GM12878 (cell line): ENCODE results near the gene TMUB2. TPM values are rescaled to one million over a fixed set of nuclear protein-coding genes. Genes with fewer than 3 reads are reported as not detected.

ENCODE experiments used
- GATAD2B ChIP-seq: fragments of 450-650 bp; conservative IDR thresholded peaks from 2 replicates; pipeline ENCODE4 v1.6.1; 2017; ENCODE audit warnings: low read depth, mild to moderate bottlenecking, moderate library complexity
- HCFC1 ChIP-seq: fragments of 150-350 bp; IDR thresholded peaks from 2 replicates; pipeline ENCODE4 v1.6.1; 2014; ENCODE audit warnings: low read length
- KDM1A ChIP-seq: fragments of 200-600 bp; sonication (generic); IDR thresholded peaks from 2 replicates; pipeline ENCODE4 v1.6.1; 2016; ENCODE audit warnings: borderline replicate concordance
- POLR2A ChIP-seq: IDR thresholded peaks from 2 replicates; pipeline ENCODE4 v1.6.1; 2011; ENCODE audit warnings: low read depth, mild to moderate bottlenecking, low read length
- RAD21 ChIP-seq: IDR thresholded peaks from 2 replicates; pipeline ENCODE4 v1.6.1; 2011; ENCODE audit warnings: mild to moderate bottlenecking, low read depth, low read length, moderate library complexity; ENCODE audit not compliant: insufficient read depth
- SMARCA5 ChIP-seq: fragments of 450-650 bp; IDR thresholded peaks from 2 replicates; pipeline ENCODE4 v1.6.1; 2017; ENCODE audit warnings: mild to moderate bottlenecking
- SPI1 ChIP-seq: IDR thresholded peaks from 2 replicates; pipeline ENCODE4 v1.6.1; 2011; ENCODE audit warnings: low read depth, mild to moderate bottlenecking, low read length, moderate library complexity, borderline replicate concordance; ENCODE audit not compliant: insufficient read depth
- SUPT20H ChIP-seq: IDR thresholded peaks from 2 replicates; pipeline ENCODE4 v1.6.1; 2011; ENCODE audit warnings: low read depth, mild to moderate bottlenecking, low read length, moderate library complexity, borderline replicate concordance; ENCODE audit not compliant: control insufficient read depth
- polyA plus RNA-seq, 11 experiments: library from polyadenylated mRNA; depleted of rRNA in 4 of 11; unstranded in 6 of 11; stranded (reverse) in 5 of 11; fragments of >200 nt; fragmentation: Nextera tagmentation in 4 of 11; fragmentation: Illumina TruSeq in 1 of 11; extraction: Ambion mirVana in 4 of 11; extraction: Trizol in 1 of 11; gene quantifications; 1 replicate in 1 of 11; 2 replicates in 10 of 11; pipeline versions ENCODE4 v1.2.1 to v1.2.3, GENCODE V29; 2011 to 2016; ENCODE audit warnings: inconsistent platforms in 2 of 11, missing spikeins in 2 of 11, low read depth in 1 of 11
- total RNA-seq, 4 experiments: library from RNA; depleted of rRNA in 3 of 4; stranded (reverse); fragments of >200 nt in 3 of 4; fragmentation: Illumina TruSeq in 1 of 4; extraction: Trizol in 1 of 4; gene quantifications; 2 replicates each; pipeline versions ENCODE4 v1.2.1 to v1.2.3, GENCODE V29; 2013 to 2021
- TF ChIP-seq, protein P1 (sequence below): IDR thresholded peaks from 2 replicates; pipeline ENCODE4 v1.6.1; 2012; ENCODE audit warnings: low read depth, low read length, improper control_type of control experiment
- TF ChIP-seq, protein P2 (sequence below): fragments of 450-650 bp; IDR thresholded peaks from 2 replicates; pipeline ENCODE4 v1.6.1; 2017; ENCODE audit warnings: mild to moderate bottlenecking
- TF ChIP-seq, protein P3 (sequence below): fragments of 450-650 bp; formaldehyde crosslinking; IDR thresholded peaks from 2 replicates; pipeline ENCODE4 v1.4.0; 2022; ENCODE audit warnings: mild to moderate bottlenecking, moderate library complexity
- TF ChIP-seq, protein P4 (sequence below): fragments of 450-650 bp; IDR thresholded peaks from 2 replicates; pipeline ENCODE4 v1.6.1; 2016; ENCODE audit warnings: mild to moderate bottlenecking, moderate library complexity, borderline replicate concordance
- TF ChIP-seq, protein P5 (sequence below): fragments of 450-650 bp; formaldehyde crosslinking; IDR thresholded peaks from 2 replicates; pipeline ENCODE4 v1.5.0; 2022; ENCODE audit warnings: mild to moderate bottlenecking, missing genetic modification characterization

TMUB2 gene
- total and polyA plus RNA-seq, 10 of the 15 experiments (the other 5 are each of a cell fraction or from before 2014, with no cell fraction given), result 4.3 to 34.0 (median 20.0) TPM

DNA sequence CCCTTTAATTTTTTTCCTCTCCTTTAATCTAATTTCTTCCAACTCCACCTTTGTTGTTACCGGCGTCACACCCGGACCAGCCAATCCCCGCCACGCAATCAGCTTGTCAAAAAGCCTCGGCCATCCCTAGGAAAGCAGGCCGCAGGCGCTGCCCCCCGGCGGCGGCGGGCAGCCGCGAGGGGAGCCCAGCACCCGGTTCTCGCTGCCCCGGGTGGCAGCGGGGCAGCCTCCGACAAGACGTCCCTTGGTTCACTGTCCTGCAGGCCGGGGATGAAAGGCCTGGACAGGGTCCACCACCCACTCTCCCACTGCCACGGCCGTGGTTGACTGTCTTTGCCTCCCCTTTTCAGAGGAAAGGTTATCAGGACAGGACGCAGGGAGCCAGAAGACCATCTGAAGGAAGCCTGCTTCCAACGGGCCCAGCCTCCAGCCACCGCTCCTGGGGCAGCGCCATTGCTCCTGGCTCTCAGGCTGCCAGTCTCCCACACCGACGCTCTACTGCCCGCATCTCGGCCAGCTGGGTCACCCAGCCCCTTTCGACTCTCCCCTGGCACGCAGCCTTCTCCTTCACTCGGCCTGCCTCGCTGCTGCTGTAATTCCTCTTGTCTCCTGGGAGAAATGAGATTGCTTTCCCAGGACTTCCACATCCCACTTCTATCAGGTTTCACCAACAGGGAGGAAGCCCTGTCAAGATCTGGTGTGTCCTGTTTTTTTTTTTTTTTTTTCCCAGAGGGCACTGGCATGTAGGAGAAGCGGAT lies 35.5 kb downstream of the TMUB2 start (continued):
- TF ChIP-seq, protein P1, sequence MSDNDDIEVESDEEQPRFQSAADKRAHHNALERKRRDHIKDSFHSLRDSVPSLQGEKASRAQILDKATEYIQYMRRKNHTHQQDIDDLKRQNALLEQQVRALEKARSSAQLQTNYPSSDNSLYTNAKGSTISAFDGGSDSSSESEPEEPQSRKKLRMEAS, result no peak
- TF ChIP-seq SUPT20H, result no peak
- TF ChIP-seq KDM1A, result no peak
- TF ChIP-seq SMARCA5, result 0 out of 2 replicates have a peak, but pooled peaks have one; percentile 8
- peak; percentile 69; the same call in 1 of the 2 replicates for TF ChIP-seq GATAD2B
- TF ChIP-seq, protein P2, sequence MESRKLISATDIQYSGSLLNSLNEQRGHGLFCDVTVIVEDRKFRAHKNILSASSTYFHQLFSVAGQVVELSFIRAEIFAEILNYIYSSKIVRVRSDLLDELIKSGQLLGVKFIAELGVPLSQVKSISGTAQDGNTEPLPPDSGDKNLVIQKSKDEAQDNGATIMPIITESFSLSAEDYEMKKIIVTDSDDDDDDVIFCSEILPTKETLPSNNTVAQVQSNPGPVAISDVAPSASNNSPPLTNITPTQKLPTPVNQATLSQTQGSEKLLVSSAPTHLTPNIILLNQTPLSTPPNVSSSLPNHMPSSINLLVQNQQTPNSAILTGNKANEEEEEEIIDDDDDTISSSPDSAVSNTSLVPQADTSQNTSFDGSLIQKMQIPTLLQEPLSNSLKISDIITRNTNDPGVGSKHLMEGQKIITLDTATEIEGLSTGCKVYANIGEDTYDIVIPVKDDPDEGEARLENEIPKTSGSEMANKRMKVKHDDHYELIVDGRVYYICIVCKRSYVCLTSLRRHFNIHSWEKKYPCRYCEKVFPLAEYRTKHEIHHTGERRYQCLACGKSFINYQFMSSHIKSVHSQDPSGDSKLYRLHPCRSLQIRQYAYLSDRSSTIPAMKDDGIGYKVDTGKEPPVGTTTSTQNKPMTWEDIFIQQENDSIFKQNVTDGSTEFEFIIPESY, result peak; percentile 75; the same call in 1 of the 2 replicates
- TF ChIP-seq, protein P3, sequence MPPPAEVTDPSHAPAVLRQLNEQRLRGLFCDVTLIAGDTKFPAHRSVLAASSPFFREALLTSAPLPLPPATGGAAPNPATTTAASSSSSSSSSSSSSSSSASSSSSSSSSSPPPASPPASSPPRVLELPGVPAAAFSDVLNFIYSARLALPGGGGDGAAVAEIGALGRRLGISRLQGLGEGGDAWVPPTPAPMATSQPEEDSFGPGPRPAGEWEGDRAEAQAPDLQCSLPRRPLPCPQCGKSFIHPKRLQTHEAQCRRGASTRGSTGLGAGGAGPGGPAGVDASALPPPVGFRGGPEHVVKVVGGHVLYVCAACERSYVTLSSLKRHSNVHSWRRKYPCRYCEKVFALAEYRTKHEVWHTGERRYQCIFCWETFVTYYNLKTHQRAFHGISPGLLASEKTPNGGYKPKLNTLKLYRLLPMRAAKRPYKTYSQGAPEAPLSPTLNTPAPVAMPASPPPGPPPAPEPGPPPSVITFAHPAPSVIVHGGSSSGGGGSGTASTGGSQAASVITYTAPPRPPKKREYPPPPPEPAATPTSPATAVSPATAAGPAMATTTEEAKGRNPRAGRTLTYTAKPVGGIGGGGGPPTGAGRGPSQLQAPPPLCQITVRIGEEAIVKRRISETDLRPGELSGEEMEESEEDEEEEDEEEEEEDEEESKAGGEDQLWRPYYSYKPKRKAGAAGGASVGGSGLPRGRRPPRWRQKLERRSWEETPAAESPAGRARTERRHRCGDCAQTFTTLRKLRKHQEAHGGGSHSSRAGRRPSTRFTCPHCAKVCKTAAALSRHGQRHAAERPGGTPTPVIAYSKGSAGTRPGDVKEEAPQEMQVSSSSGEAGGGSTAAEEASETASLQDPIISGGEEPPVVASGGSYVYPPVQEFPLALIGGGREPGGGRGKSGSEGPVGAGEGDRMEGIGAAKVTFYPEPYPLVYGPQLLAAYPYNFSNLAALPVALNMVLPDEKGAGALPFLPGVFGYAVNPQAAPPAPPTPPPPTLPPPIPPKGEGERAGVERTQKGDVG (CRISPR knock-in tag), result no peak
- no peak for TF ChIP-seq SPI1
- peak; percentile 50; the same call in 1 of the 2 replicates for TF ChIP-seq POLR2A
- no peak for TF ChIP-seq HCFC1
- peak; percentile 16; the same call in 1 of the 2 replicates for TF ChIP-seq RAD21
- TF ChIP-seq, protein P4, sequence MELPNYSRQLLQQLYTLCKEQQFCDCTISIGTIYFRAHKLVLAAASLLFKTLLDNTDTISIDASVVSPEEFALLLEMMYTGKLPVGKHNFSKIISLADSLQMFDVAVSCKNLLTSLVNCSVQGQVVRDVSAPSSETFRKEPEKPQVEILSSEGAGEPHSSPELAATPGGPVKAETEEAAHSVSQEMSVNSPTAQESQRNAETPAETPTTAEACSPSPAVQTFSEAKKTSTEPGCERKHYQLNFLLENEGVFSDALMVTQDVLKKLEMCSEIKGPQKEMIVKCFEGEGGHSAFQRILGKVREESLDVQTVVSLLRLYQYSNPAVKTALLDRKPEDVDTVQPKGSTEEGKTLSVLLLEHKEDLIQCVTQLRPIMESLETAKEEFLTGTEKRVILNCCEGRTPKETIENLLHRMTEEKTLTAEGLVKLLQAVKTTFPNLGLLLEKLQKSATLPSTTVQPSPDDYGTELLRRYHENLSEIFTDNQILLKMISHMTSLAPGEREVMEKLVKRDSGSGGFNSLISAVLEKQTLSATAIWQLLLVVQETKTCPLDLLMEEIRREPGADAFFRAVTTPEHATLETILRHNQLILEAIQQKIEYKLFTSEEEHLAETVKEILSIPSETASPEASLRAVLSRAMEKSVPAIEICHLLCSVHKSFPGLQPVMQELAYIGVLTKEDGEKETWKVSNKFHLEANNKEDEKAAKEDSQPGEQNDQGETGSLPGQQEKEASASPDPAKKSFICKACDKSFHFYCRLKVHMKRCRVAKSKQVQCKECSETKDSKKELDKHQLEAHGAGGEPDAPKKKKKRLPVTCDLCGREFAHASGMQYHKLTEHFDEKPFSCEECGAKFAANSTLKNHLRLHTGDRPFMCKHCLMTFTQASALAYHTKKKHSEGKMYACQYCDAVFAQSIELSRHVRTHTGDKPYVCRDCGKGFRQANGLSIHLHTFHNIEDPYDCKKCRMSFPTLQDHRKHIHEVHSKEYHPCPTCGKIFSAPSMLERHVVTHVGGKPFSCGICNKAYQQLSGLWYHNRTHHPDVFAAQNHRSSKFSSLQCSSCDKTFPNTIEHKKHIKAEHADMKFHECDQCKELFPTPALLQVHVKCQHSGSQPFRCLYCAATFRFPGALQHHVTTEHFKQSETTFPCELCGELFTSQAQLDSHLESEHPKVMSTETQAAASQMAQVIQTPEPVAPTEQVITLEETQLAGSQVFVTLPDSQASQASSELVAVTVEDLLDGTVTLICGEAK, result no peak
- TF ChIP-seq, protein P5, sequence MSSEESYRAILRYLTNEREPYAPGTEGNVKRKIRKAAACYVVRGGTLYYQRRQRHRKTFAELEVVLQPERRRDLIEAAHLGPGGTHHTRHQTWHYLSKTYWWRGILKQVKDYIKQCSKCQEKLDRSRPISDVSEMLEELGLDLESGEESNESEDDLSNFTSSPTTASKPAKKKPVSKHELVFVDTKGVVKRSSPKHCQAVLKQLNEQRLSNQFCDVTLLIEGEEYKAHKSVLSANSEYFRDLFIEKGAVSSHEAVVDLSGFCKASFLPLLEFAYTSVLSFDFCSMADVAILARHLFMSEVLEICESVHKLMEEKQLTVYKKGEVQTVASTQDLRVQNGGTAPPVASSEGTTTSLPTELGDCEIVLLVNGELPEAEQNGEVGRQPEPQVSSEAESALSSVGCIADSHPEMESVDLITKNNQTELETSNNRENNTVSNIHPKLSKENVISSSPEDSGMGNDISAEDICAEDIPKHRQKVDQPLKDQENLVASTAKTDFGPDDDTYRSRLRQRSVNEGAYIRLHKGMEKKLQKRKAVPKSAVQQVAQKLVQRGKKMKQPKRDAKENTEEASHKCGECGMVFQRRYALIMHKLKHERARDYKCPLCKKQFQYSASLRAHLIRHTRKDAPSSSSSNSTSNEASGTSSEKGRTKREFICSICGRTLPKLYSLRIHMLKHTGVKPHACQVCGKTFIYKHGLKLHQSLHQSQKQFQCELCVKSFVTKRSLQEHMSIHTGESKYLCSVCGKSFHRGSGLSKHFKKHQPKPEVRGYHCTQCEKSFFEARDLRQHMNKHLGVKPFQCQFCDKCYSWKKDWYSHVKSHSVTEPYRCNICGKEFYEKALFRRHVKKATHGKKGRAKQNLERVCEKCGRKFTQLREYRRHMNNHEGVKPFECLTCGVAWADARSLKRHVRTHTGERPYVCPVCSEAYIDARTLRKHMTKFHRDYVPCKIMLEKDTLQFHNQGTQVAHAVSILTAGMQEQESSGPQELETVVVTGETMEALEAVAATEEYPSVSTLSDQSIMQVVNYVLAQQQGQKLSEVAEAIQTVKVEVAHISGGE (CRISPR knock-in tag), result no peak
